ENCODE data around the gene ABCD1.
"Not testable (repeated sequence)": the region's sequence is repeated elsewhere in the genome, so short reads cannot be mapped to it uniquely, and the experiment has no call there.

ABCD1 gene

DNA sequence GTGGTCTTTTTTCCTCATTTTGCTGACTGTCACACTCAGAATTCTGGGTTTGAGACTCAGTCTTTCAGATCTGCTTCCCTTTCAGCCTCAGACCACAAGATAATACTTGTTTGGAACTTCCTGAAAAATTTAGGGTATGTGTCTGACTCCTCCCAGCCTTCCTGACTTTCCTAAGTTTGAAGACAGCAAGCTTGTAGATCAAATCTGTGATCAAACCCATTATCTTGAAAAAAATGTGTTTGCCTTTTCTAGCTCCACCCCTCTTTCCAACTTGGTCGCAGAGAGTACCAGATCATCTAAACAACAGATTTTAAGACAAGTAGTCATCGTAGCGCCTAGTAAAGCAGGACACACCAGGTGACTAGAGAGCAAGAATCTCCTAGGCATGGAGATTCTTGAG, 10.4 kb upstream of the ABCD1 start:
- no peak for DNase-seq

GRCh38 chrX:153717445-153717844, 7.2 kb upstream of the ABCD1 start:
- DNase-seq, result no peak

GRCh38 chrX:153719238-153719637, 5.4 kb upstream of the ABCD1 start:
- no peak for DNase-seq

DNA sequence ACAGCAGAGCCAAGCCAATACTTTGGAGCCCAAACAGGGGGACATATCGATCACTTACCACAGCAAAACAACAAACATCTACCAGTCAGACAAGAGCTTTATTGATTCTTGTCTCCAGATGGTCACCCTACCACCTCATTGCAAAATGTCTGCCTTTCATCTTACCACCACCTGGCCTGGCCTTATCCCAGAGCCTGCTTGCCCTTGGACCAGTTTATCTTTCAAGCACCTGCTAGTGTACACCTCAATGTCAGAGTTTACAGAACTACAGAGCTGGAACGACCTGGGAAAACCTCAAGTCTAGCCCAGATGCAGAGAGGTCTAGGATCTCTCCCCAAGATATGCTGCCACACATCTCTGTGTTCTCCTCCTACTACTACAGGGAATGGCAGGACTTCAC, 5.0 kb upstream of the ABCD1 start:
- DNase-seq, result no peak

- no peak for DNase-seq
These were observed 1.8 kb upstream of the ABCD1 start for GRCh38 chrX:153722704-153723350.

DNA sequence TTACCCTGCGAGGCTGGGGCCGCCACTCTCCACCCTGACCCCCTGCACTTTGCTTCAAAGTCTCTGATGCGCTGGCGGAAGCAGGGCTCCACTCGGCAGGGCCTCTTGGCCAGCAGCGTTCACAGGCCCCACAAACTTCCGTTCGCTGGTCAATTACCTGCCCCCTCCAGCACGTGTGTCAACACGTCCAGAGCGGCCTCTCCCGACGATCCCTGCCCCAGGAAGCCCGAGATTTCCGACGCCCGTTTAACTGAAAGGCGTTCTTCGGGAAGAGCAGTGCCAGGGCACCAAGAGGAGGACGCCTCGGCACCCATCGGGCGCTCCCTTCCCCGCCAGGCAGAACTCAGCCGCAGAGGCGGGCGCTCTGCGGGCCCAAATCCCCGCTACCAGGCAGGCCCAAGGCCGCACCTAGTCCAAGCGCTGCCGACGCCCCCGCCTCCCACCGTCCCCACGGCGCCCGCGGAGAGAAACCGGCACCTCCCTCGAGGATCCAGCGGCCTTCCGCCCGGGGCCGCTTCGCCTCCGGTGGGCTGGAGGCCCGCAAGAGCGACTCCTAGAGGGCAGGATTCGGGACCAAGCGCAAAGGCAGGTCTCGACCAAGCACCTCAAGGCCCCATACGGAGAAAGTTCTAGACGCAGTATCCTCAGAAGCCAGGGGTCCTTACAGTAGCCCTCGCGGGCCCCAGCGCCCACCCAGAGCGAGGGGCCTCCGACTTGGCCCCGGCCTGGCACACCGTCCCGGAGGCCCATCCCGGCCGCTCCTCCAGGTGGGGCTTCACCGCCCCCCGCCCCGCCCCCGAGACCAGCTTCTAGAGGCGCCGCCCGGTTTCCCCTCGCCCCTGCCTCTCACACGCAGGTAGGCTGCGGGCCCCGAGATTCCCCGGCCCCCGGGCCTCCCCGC, 1.1 kb upstream of the ABCD1 start:
- DNase-seq, result no peak

DNA sequence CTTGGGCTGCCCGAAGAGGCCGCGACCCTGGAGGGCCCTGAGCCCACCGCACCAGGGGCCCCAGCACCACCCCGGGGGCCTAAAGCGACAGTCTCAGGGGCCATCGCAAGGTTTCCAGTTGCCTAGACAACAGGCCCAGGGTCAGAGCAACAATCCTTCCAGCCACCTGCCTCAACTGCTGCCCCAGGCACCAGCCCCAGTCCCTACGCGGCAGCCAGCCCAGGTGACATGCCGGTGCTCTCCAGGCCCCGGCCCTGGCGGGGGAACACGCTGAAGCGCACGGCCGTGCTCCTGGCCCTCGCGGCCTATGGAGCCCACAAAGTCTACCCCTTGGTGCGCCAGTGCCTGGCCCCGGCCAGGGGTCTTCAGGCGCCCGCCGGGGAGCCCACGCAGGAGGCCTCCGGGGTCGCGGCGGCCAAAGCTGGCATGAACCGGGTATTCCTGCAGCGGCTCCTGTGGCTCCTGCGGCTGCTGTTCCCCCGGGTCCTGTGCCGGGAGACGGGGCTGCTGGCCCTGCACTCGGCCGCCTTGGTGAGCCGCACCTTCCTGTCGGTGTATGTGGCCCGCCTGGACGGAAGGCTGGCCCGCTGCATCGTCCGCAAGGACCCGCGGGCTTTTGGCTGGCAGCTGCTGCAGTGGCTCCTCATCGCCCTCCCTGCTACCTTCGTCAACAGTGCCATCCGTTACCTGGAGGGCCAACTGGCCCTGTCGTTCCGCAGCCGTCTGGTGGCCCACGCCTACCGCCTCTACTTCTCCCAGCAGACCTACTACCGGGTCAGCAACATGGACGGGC, 579 bp downstream of the ABCD1 start:
- DNase-seq, result no peak

GRCh38 chrX:153725832-153726285, 1.2 kb downstream of the ABCD1 start:
- no peak for DNase-seq

GRCh38 chrX:153726286-153727122, 1.8 kb downstream of the ABCD1 start:
- DNase-seq, result no peak

DNA sequence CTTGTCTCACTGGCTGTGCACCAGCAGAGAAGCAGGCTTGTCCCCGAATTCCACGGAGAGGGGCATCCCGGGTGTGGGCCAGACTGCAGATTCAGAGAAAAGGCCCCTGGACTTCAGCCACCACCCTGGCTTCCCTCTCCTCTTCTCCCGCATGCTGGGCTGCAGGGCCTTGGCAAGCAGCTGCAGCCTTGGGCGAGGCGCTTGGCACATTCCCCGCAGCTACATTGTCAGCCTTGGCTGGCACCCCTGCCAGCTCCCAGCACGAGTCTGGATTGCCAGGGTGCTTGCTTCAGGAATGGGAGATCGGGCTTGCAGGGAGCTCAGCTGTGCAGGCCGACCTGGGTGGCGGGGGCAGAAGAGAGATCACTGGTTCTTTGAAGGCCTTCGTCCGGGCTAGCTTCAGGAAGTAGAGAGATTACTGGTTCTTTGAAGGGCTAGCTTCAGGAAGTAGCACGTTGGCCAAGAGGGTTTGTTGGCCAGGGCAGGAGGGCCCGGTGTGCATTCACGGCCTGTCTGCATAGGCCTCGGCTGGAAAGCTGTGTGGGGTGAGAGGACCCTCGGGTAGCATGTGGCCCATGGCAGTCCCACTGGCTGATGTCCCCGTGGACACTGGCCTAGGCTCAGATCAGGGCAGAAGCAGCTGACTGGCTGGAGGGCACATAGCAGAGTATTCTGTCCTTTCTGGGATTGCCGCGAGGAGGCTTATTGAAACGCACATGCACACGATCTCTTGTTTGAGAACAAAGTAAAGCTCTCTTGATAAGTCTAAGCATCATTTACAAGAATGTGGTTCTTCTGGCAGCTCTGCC, 2.7 kb downstream of the ABCD1 start:
- DNase-seq, result no peak

GRCh38 chrX:153728095-153728494, 3.4 kb downstream of the ABCD1 start:
- no peak for DNase-seq

- DNase-seq, result no peak
These were observed 4.4 kb downstream of the ABCD1 start for GRCh38 chrX:153728951-153729631.

DNA sequence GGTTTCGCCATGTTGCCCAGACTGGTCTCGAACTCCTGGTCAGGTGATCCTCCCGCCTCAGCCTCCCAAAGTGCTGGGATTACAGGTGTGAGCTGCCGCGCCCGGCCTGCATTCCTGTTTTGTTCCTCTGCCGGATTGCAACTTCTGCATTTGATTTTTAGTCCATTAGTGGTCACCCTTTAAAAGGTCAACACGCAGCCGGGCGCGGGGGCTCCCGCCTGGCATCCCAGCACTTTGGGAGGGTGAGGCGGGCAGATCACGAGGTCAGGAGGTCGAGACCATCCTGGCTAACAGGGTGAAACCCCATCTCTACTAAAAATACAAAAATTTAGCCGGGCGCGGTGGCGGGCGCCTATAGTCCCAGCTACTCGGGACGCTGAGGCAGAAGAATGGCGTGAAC, 5.5 kb downstream of the ABCD1 start:
- not testable (repeated sequence) for DNase-seq

DNA sequence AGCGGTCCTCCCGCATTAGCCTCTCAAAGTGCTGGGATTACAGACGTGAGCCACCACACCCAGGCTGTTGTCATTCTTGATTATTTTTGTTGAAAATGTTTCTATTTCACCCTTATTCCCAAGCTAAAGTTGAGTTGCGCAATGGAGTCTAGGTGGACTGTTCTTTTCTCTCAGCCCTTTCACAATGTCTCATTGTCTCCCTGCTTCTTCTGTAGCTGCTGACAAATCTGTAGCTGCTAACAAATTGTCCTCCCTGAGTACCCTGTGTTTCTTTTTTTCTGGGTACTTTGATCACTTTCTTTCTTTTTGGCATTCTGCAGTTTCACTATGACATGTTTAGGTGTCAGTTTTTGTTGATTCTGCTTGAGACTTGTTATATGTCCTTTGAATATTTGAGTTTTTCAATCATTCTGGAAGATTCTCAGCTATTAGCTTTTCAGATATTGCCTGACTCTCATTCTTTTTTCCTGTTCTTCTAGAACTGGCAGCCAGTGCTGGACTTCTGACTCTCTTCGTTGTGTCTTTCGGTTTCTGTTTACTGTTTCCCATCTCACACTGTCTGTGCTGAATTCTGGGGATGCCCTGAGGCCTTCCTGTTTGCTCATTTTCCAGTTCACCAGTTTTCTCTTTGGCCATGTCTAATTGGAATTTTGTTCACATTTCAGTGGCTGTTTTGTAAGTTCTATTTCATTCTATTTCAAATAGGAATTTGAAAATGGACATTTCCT, 6.6 kb downstream of the ABCD1 start:
- no peak for DNase-seq

DNA sequence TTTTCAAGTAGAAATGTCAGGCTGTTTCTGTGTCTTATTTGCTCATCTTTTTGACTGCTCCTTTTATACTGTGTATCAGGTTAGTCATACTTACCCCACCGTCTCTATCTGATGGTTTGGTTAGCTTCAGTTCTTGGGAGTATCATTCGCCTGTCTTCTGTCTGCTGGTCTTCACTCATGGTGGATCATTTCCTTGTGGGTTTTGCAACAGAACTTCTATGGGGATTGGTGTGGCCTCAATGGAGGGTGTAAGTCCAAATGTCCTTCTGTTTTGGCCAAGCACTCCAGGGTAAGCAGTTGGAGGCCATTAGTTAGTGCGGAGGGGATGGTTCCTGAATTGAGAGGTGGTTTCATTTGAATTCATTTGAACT, 7.2 kb downstream of the ABCD1 start:
- no peak for DNase-seq

- no peak for DNase-seq
These were observed 7.7 kb downstream of the ABCD1 start for GRCh38 chrX:153732401-153732800.

DNA sequence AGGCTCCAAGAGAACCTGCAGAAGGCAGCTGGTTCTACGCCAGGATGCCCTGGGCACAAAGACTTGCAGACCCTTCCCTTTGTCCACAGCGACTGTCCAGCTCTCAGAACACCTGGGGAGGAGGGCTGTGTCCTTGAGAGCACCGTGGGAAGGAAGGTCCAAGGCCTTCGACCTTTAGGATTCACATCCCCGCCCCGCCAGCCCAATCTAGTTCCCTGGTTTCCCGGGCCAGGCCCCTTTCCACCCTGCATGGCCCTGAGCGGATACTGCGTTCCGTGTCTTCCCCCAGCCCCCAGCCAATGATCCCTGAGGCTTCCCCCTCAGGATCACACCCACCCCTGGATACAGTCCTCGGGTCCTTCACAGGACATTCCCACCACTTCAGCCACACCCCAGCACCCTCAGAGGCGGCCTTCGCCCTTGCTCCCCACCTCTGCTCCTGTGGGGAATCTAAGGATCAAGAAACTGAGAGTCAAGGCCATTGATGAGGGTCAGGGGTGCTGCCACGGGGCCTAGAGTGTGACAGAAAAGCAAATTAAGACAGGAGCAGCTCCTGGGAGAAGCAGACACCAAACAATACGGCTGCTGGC, 9.1 kb downstream of the ABCD1 start:
- DNase-seq, result no peak

DNA sequence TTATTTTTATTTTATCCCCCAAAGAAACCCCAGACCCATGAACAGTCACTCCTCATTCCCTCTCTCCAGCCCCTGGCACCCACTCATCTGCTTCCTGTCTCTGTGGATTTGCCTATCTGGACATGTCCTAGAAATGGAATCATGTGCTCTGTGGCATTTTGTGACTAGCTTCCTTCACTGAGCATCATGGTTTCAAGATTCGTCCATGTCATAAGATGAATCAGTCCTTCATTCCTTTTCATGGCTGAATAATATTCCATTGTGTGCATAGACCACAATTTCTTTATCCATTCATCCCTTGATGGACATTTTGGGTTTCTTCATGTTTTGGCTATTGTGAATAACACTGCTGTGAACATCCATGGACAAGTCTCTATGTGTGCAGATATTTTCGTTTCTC, 10.2 kb downstream of the ABCD1 start:
- DNase-seq, result no peak

- no peak for DNase-seq
These were observed 10.6 kb downstream of the ABCD1 start for GRCh38 chrX:153735274-153735673.

Measured in NCI-H2171 (cell line).